Measurements from ENCODE around the gene PCNX3. TPM values are rescaled to one million over a fixed set of nuclear protein-coding genes. Genes with fewer than 3 reads are reported as not detected.

The PCNX3 gene
- total and polyA plus RNA-seq, 10 of the 15 experiments (the other 5 are each of a cell fraction or from before 2014, with no cell fraction given): 0.03 to 46.6 (median 8.4) TPM

DNA sequence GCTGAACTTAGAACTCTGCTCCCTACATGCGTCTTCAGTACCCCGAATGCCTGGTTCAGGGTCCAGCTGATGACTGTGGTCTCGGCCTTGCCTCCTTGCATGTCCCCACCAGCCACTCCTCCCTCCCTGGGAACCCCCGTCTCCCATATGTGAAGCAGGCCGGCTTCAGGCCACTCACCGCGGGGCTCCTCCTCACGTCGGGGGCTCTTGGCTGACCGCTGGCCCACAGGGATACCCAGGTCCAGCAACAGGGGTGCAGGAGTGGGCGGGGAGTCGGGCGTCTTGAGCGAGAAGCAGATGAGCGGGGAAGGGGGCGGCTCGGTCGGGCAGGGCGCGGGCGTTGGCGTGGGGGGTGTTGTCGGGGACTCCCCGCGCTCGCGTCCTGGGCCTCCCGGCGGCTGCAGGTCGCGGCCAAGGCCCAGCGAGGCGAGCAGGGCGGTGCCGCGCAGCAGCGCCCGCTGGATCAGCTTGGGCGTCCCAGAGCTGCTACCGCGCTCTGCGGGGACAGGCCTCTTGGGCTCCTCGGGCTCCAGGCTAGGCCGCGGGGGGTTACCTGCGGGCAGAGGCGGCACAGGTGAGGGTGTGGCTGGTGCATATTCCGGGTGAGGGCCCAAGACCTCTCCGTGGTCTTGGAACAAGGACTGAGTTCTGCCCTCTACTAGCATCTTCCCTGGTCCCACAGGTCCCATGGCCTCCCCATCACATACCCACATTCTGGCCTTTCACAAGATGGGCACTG, 16.2 kb upstream of the PCNX3 start:
- over 99% methylated on average over 16 of the region's 49 CpGs for WGBS (ENCODE audit: insufficient coverage, insufficient replicate concordance, low lambda C conversion rate, missing lambda C conversion rate)
- SMC1A ChIA-PET (ENCODE audit: uncharacterized antibody, unreplicated experiment): interaction anchor here (1.8 kb wide), 1 partner anchor 10 kb away, joined by 7 read pairs; no protein-coding TSS in a partner anchor
- H3K4me3 ChIP-seq: no peak overlapping the region
- intact Hi-C loops (cut with micrococcal nuclease; ENCODE audit: unreplicated experiment) (no loop called here), in situ Hi-C loops (cut with MboI) (no loop called here)
- ATAC-seq (no peak), DNase-seq (ENCODE audit: low read depth, low spot score) (no peak), FAIRE-seq (no peak)
- TF ChIP-seq RBBP5 (conservative IDR thresholded peaks at IDR 0.05) (no peak), FOXM1 (IDR thresholded peaks at IDR 0.05; ENCODE audit: low read depth, low read length) (no peak), ETV6 (conservative IDR thresholded peaks at IDR 0.05 in 1 of 2, IDR thresholded peaks at IDR 0.05 in 1 of 2; ENCODE audit: borderline replicate concordance in 1 of 2, low read depth in 1 of 2) (no peak), MEF2B (IDR thresholded peaks at IDR 0.05; ENCODE audit: partially characterized antibody, poor library complexity, severe bottlenecking) (no peak)
- TF ChIP-seq, protein P1, sequence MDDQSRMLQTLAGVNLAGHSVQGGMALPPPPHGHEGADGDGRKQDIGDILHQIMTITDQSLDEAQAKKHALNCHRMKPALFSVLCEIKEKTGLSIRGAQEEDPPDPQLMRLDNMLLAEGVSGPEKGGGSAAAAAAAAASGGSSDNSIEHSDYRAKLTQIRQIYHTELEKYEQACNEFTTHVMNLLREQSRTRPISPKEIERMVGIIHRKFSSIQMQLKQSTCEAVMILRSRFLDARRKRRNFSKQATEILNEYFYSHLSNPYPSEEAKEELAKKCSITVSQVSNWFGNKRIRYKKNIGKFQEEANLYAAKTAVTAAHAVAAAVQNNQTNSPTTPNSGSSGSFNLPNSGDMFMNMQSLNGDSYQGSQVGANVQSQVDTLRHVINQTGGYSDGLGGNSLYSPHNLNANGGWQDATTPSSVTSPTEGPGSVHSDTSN (IDR thresholded peaks at IDR 0.05; ENCODE audit: insufficient replicate concordance, low read depth, low read length): no peak
- CTCF ChIA-PET: no interaction called here
- no peaks in the 10 kb centered on the region for H4K20me1 ChIP-seq (ENCODE audit: control insufficient read depth, insufficient read depth)
- no TSS peak for BruUV-seq (replicated peaks)
- no peak overlapping the region for H3K9ac ChIP-seq (ENCODE audit: control insufficient read depth, insufficient read depth, low read length)
- no peak overlapping the region for H2AFZ ChIP-seq (ENCODE audit: control insufficient read depth, low read depth, low read length)
- RAD21 ChIA-PET (ENCODE audit: unreplicated experiment): no interaction called here
- no peak overlapping the region for H3K27ac ChIP-seq (ENCODE audit: control insufficient read depth, insufficient read depth)
- H3K9me3 ChIP-seq (replicated peaks; ENCODE audit: control insufficient read depth, insufficient read depth, low read length): no peaks in the 10 kb centered on the region
- no peaks in the 10 kb centered on the region for H3K27me3 ChIP-seq (replicated peaks in 1 of 2; ENCODE audit: control insufficient read depth in 2 of 2, insufficient read depth in 2 of 2, low read length in 1 of 2)
- no peak overlapping the region for H3K4me2 ChIP-seq (ENCODE audit: control insufficient read depth, insufficient read depth)
- no peaks in the 10 kb centered on the region for H3K79me2 ChIP-seq (ENCODE audit: control insufficient read depth, insufficient read depth, low read length)
- H3K36me3 ChIP-seq (ENCODE audit: control insufficient read depth in 2 of 2, insufficient read depth in 2 of 2, low read length in 1 of 2): peaks cover 0 to 6% of the 10 kb centered on the region in 2 experiments; a peak in 3 of 4 replicates
- H3K4me1 ChIP-seq (ENCODE audit: control insufficient read depth, insufficient read depth, low read length): no peaks in the 10 kb centered on the region
- POLR2A ChIA-PET: interaction anchor here (1.5 kb wide), 1 partner anchor 13 kb away, joined by 3 read pairs; no protein-coding TSS in a partner anchor
